CD4-positive, alpha-beta T cell treated with Interleukin-15 for 1 hour (primary cell): Measurements from ENCODE around the gene COLQ.

Experiments used
- DNase-seq: peaks from one replicate; pipeline ENCODE4 v3.0.0-alpha.2; 2020

Gene COLQ

DNA sequence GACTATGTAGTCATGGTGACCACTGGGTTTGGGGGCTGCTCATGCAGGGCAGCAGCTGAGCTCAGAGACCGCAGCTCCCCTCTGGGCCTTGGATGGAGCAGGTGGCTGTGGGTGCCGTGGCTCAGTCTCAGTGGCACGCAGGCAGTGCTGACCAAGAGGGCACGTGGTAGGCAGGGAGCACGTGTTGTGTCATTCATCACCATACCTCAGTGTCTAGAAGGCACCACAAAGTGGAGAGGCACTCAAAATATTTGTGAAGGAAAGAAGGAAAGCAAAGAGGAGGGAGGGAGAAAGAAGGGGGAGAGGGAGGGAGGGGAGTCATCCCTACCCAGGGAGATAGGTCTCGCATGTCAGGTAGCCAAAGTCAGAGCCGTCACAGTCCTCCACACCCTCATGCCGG lies 68.0 kb downstream of the COLQ start:
- no peak for DNase-seq

DNA sequence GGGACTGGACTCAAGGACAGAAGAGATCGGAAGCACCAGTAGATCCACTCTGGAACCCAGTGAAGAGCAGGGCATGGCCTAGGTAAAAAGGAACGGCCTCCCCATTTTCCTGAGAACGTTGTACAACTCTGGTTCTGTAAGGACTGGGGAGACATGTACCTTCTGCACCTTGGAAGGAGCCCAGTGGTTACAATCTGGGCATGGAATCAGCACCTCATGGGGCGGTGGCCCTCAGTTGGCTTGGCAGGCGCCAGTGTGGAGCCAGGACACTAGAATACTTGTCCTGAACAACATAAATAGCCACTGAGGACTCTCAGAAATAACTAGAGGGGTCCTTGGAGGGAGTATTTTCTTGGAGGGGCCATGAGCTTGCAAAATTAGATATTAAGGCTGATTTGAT lies 68.5 kb downstream of the COLQ start:
- no peak for DNase-seq

DNA sequence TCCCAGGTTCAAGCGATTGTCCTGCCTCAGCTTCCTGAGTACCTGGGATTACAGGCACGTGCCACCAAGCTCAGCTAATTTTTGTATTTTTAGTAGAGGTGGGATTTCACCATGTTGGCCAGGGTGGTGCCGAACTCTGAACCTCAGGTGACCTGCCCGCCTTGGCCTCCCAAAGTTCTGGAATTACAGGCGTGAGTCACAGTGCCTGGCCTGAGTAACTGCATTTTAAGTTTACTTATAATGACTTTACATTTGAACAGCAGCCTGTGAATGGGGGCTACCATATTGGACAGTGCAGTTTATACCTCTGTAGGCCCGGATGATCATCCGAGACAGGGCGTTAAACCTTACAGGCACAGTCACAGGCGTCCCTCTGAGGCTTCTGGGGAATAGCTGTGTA lies 69.3 kb downstream of the COLQ start:
- no peak for DNase-seq

DNA sequence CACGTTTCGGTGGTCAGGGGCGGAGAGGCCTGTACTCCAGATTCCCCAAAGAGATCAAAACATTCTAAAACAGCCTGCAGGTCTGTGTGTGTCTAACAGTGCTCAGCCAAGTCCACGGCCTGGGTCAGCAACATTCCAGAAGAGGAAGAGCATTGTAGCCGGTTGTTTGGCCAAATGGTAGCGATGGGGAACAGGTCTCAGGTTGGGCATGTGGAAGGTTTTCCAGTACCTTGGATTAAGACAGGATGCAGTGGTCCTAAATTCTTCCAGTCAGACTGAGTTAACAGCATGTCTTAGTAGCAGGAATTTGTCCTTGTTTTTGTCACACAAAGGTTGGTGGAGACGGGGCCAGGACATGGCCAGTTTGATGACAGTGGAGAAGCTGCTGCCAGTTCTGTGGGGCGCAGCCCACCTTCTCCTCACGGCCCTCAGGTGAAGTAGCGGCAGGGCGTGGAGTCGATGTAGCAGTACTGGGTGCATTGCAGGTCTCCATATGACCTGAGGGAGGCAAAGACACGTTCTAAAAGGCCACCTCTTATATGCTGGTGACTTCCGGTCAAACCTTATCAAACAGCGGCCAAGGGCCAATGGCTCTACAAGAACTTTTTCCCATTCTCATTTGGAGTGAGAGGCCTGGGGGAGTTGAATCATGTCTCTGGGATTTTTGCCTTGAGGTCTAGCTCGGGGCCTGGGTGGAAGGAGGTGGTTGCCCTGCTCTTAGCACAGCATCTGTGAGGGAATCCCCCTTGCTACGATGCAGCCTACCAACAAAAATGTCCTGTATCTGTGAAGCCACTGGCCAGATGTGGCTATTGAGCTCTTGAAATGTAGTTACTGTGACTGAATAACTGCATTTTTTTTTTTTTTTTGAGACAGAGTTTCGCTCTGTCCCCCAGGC lies 70.0 kb downstream of the COLQ start:
- DNase-seq, result no peak

DNA sequence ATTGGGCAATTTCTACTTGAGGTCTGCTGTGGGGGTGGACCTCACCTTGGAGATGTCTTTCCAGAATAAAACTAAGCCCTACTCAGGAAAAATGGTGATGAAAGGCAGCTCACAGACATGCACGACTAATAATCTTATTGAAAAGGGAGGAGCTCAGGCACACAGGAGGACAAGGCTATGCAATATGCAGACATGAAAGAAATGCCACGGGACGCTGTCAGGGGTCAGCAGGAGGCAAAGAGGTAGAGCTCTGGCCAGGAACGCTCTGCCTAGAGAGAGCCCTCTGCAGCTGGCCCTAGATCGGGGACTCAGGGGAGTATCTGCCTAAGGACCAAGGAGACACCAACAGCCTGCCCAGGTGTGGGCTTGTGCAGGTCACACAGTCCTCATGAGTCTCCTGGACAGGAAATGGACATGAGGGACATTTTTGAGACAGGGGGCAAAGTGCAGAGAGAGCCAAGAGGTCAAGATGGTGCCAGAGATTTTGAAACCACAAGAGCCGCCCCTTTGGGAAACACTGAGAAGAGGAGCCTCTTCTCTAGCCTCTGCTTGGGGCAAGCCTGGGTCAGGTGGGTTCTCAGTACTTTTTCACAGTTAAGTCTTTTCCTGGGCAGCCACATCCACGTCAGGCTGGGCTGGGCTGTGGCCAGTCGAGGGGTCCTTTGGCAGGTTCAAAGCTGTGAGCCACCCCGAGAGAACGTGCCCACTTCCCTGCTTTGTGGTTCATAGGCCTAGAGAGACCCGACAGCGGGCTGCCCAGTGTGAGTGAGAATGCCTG lies 70.9 kb downstream of the COLQ start:
- no peak for DNase-seq

DNA sequence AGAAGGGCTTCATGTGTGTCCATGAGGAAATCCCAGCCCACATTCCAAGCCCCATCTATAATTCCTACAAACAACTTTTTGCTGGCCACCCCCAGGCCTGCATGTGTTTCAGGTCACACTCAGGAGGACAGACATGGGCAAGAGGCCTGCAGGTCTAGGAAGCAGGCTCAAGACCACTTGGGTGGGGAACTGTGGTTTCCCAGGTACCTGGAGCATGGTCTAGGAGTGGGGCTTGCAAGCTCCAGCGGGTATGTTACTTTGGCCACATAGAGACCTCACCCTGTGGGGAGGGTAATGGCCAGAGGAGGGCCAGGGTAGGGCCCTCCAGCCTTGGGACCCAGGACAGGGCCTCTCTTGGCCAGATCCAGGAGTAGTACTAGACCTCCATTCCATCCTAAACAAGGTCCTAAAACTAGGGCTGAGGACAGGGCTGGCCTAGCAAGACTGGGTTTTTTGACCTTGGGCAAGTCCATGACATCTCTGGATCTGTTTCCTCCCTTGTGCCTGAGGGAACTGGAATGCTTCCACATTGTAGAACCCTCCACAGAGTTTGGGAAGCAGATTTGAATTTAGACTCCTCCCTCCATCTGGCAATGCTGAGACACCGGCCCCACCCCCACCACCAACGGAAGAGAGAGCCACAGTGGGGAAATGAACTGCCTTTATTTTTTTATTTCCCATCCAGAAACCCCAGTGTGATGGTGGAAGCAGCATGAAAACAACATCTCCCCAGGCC lies 71.8 kb downstream of the COLQ start:
- no peak for DNase-seq

DNA sequence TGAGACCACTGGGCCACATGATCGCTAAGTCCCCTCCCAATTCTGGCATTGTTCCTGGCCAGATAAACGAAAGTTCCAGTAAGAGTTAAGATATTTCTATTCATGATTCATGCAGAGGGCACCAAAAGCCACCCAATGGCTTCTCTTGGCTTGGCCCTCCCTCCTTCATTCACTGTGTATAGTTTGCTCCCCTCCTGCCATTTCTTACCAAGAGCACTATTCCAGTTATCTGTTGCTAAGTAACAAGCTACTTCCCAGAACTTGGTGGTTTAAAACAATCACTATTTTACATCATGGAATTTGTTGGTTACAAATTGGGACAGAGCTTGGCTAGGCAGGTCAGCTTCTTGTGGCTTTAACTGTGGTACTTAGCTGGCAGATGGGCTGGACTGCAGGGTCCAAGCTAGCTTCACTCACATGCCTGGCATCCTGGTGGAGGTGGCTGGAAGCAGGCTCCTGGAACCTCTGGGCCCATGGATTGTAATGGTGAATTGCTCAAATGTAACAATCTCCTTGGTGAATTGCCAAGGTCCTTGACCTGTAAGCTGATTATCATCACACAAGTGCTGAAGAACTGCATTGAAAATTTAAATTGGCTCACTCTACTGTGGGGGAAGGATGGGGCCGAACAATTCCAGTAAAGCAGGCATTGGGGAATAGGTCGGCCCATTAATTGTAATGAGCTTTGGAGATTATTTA lies 77.5 kb downstream of the COLQ start:
- DNase-seq, result no peak

DNA sequence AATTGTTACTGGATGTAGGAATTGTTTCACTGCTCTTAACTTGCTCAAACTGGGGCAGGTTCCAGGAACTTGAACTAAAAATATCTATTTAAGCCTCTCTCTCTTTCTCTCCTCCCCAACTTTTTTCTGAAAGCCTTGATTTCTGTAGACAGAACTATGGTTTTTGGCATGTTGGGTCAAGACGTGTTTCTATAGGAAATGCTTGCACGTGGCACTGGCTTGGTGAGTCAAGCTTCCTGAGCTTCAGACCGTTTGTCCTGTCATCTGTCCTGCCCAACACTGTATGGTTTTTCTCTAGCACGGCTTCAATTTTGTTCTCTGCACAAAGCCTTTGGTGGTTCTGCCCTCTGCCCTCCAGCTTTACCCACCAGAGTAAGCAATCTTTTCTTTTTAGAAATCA lies 80.6 kb downstream of the COLQ start:
- peak; percentile 49 for DNase-seq

DNA sequence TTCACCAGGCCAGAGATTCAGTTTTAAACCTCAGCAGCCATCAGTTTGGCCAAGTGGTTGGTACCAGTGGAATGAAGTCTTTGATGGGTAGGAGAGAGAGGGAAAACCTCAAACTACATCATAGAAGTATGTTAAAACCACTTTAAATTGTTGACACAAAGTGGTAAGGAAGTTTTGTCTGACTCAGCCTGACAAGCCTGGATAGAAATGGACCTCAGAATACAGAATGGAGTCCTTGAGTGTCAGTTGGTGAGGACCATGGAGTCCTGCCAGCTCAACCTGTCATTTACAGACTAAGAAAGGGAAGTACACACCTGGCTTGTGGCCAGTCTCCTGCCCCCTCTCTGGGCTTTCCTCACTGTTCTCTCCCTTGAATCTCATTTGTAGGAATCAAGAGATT lies 82.0 kb downstream of the COLQ start:
- no peak for DNase-seq

DNA sequence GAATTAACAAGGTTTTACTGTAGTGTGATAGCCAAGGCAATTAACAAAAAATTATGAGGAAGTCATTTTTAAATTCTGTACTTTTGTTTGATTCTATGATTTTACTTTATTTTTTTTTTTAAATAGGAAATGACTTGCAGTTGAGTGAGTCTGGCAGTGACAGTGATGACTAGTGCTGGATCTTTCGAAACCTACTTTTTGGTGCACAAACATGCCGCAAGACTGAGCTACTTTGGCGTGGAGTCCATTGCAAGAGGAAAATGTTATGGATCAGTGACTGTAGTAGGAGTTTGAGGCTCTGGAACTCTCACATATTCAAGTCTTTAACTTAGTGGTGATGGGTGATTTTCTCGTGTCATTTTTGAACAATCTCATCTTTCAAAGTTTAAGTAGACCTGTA lies 82.5 kb downstream of the COLQ start:
- peak; percentile 38 for DNase-seq

DNA sequence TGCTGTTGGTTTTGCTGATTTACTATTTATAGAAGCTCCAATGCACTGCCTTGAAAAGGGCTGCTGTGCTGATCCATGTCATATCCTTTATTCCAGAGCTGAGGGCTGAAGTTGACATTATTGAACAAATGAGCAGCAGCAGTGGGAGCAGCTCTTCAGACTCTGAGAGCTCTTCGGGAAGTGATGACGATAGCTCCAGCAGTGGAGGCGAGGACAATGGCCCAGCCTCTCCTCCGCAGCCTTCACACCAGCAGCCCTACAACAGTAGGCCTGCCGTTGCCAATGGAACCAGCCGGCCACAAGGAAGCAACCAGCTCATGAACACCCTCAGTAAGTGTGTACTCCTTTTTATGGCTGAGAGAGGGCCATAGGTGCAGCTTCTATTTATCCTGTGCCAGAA lies 85.3 kb downstream of the COLQ start:
- no peak for DNase-seq

DNA sequence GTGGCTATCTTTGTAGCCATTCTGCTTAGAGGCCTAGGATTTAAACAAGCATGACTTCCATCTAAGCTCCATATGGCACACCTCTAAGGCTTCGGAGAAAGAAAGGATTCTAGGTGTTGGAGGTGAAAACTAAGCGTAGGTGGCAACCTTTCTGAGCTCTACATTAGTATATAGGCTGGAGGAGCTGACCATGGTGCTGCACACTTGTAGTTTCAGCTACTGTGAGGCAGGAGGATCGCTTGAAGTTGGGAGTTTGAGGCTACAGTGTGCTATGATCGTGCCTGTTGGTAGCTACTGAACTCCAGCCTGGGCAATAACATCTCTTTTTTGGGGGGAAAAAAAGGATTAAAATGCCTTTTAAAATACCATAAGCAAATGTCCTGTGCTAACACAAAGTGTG lies 86.8 kb downstream of the COLQ start:
- DNase-seq, result no peak

DNA sequence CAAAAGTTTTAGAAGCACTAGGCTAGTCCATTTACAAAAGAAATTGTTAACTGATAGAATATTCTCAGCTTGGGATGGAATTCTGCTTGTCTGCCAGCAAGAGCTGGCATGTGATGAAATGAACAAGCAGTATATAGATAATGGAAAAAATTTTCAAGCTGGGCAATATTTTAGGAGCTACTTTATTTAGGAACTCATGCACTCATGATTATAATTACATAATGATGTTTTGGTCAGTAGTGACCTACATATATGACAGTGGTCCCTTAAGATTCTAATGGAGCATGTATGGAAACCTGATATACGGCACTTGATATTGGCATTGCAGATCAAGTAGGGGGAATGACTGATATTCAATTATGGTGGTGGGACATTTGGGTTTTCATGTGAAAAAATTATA lies 88.0 kb downstream of the COLQ start:
- DNase-seq, result no peak

DNA sequence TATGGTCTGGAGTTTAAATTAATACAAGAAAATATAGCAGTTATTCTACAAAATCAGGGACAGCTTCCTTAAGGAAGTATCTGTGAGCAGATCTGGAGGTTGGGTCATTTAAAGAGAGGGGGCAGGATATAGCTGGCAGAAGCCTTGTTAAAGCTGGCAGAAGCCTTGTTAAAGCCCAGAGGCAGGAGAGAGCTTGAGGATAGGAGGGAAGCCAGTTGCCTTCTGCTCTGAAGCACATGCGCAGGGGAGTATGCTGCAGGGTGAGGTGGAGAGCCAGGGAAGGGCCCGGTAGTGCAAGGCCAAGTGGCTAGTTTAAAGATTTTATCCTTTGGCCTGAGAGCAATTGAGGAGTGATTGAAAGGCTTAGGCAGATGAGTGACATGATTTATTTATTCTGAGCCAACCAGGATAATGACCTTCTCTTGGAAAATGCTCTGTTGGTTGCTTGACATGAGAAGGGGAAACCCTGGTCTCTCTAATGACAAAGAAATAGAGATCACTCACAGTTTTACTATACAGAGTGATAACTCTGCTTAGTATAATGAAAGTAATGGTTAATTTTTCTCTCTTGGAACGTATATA lies 90.2 kb downstream of the COLQ start:
- no peak for DNase-seq

DNA sequence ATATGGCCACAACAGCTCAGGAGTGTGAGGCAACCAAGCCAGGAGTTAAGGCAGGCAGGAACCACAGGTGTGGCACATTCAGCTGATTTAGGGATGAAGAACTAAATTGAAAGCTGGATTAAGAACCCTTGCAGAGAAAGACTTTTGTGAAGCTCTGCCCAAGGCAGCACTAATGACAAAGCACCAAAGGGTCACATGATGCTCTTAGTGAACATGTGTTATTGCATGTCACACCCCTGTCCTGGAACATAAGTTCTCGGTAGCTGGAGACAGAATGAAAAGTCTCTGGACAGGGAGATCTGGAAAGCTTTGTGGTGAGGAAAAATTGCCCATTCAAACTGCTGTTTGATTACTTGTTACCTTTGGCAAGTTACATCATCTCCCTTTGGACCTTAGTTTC lies 90.9 kb downstream of the COLQ start:
- no peak for DNase-seq

DNA sequence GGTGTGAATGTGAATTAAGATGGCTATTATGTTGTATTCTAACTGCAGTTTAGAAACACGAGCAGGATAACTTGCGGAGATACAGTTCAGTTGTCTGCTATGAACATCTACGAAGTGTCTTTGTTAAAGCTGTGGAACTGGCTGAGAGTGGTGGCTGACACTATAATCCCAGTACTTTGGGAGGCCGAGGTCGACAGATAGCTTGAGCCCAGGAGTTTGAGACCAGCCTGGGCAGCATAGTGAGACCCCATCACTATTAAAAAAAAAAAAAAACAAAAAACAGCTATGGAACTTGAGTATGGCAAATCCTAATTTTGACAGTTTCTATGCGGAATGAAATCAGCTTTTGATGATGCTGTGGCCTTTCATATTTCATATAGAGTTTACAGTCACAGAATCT lies 92.4 kb downstream of the COLQ start:
- DNase-seq, result no peak

DNA sequence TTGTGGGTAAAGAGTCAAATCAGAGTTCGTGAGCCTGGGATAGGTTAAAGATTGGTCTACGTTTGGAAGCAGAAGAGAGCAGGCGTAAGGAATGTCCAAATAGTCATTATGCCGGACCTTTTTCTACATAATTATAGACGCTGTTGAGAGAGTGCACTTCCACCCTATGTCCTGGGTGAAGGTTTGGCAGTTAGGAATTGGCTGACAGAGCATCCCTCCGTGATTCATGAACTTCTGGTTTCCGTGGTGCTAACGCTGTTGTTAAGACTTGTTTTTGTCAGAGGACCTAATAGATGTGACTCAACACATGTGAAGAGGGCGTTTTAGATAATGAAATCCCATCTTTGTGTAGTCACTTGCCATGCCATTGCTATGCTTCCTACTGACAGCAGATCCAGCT lies 93.0 kb downstream of the COLQ start:
- peak; percentile 60 for DNase-seq

DNA sequence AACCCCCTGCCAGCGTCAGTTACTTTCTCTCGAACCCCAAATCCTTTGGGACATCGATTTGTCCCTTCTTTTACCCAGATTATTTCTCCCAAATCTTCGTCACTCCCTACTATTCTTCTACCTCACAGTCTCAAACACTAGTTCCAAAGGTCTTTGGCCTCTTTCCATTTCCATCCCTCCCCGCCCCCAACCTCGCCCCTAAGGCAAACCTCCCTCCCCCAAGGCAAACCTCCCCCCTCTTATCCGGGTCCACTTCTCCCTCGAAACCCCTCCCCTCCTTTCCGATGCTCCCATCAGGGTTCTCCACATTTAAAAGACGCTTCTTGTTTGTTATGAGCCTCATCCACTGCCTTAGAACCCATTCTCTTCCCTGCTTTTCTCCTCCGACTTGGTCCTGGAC lies 93.5 kb downstream of the COLQ start:
- no peak for DNase-seq

DNA sequence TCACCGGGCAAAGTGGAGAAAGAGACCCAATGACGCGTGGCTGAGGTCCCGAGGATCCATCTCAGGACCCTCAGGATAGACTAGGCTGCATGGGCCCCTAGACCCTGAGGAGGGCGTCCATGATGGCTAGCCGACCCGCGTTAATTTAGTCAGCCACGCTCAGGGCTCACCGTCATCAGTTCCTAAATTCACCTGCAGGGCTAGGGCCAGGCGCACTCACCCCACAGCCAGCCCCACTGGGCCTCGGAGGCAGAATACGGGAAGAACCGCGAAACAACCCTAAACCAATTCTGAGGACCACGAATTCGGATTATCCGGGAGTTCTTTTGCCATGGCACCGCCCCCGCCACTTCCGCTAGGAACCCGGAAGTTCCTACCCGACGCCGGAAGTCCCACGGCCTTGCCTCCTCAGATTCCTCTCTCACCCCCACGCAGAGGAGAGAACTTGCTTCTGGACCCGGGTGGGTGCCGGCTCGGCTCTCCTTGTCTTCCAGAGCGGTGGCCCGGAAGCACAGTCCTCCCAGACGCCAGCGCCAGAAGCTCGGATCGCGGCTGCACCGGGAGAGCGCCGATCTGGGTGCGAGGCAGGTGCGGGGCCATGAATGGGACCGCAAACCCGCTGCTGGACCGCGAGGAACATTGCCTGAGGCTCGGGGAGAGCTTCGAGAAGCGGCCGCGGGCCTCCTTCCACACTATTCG lies 94.2 kb downstream of the COLQ start, which contains the start of the genes EAF1 and METTL6:
Gene EAF1 (plus strand): TSS at position 417 of the 699 bp plus-strand sequence. CDS start 182 bp downstream, at position 599.
Gene METTL6 (minus strand): TSS at position 363 of the 699 bp plus-strand sequence. CDS start 1,033 bp downstream, outside the sequence.
- DNase-seq, result peak; percentile 84

DNA sequence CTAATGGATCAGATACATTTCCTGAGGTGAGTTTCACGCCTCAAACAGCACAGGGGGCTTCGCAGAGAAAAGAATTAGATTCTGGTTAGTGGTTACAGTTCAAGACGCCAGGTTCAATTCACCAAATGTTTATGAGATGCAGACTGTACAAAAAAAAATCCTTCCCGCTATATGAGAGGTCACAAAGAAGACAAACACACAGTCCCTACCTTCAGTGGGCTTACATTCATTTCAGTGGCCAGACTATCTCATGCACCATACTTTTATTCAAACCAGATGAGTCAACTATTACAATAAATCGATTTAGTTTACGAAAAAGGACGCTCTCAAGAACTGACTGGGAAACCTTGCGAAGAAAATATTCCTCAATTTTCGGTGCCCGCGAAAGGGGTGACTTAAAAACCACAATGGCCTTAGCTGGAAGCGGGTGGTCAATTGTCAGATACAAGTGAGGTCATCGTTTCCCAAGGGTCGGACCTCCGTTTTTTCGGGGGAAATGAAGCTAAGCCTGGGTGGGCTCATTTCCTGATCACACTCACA lies 94.9 kb downstream of the COLQ start:
- DNase-seq, result no peak

DNA sequence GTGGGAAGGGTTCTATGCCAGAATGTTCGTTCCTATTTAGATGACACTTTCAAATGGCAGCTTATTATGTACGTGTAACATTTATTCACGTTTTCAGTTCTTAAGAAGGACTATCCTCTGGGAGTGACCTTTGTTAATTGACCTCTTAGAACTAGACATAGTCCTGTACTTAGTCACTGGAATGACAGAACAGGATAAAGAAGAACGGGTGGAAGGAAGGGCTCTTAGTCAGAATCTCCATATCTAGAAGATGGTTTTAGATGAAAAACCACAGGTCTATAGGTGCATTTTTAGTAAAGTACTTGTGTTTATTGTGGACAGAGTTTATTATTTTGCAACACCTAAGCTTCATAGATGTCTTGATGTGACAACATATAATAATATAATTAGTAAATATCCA lies 100.6 kb downstream of the COLQ start:
- DNase-seq, result no peak
